H7 (cell line): ENCODE results near the gene PCCA. TPM values are rescaled to one million over a fixed set of nuclear protein-coding genes. Genes with fewer than 3 reads are reported as not detected.
"Not testable (repeated sequence)": the region's sequence is repeated elsewhere in the genome, so short reads cannot be mapped to it uniquely, and the experiment has no call there.

Experiments used
- DNase-seq: peaks from one replicate; pipeline ENCODE4 v3.0.0; 2012
- H3K27me3 ChIP-seq: 2 replicates; pipeline ENCODE4 v1.6.0; 2011; ENCODE audit warnings: mild to moderate bottlenecking, low read length; ENCODE audit not compliant: control insufficient read depth, insufficient read depth
- H3K36me3 ChIP-seq: replicated peaks from 2 replicates; pipeline ENCODE4 v1.5.1; 2011; ENCODE audit warnings: low read length; ENCODE audit not compliant: control insufficient read depth, insufficient read depth
- H3K4me3 ChIP-seq: 2 replicates; pipeline ENCODE4 v1.5.1; 2011; ENCODE audit warnings: low read depth, mild to moderate bottlenecking, control low read depth, low read length, moderate library complexity; ENCODE audit not compliant: insufficient read depth
- total RNA-seq: library from RNA; depleted of rRNA; stranded (reverse); fragments of >200 nt; shearing (Covaris generic); gene quantifications from 2 replicates; pipeline ENCODE4 v1.2.3, GENCODE V29; 2014

The PCCA gene
- total RNA-seq, 1 experiment from 2014 or later = 23.9 TPM

DNA sequence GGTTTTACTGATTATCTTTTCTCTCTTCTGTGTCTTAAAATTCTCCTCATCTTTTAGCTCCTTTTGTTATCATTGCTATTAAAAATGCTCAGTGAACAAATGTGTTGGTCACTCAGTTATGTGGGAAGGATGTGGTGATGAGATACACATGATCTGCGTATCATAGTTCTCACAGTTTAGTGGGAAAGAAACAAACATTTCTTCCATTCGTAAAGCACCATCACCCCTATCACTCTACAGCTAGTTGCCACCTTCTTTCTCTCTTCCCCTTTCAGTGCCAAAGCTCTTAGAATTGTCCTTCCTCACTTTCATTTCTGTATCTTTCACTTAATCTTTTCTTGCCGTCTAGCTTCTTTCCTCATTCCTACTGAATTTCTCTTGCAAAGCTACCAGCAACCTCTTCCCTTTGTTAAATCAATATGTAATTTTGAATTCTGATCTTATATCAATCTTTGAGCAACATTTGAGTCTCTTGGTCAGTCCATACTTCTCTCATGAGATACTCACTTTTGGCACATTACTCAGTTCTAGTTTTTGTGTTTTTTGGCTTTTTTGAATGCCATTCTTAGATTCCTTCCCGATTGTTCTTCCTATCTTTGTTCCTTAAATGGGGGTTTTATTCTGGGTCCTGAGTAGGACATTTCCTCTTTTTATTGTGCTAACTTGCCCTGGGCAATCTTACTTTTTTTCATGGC is 122.3 kb downstream of the PCCA start:
- Histone ChIP-seq H3K27me3 (no peaks in the 10 kb centered on the region), H3K4me3 (no peak overlapping the region), H3K36me3 (peaks cover 1% of the 10 kb centered on the region)
- no peak for DNase-seq

DNA sequence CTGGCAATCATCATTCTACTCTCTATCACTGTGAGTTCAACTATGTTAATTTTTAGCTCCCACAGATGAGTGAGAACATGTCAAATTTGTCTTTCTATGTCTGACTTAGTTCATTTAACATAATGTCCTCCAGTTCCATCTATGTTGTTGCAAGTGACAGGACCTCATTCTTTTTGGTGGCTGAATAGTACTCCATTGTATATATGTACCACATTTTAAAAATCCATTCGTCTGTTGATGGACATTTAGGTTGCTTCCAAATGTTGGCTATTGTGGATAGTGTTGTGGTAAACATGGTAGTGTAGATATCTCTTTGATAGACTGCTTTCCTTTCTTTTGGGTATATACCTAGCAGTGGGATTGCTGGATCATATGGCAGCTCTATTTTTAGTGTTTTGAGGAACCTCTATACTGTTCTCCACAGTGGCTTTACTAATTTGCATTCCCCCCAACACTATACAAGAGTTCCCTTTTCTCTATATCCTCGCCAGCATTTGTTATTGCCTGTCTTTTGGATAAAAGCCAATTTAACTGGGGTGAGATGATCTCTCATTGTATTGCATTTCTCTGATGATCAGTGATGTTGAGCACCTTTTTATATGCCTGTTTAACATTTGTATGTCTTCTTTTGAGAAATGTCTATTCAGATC is 124.1 kb downstream of the PCCA start:
- no peak for DNase-seq
- Histone ChIP-seq H3K36me3 (peaks cover 1% of the 10 kb centered on the region), H3K27me3 (no peaks in the 10 kb centered on the region), H3K4me3 (no peak overlapping the region)

DNA sequence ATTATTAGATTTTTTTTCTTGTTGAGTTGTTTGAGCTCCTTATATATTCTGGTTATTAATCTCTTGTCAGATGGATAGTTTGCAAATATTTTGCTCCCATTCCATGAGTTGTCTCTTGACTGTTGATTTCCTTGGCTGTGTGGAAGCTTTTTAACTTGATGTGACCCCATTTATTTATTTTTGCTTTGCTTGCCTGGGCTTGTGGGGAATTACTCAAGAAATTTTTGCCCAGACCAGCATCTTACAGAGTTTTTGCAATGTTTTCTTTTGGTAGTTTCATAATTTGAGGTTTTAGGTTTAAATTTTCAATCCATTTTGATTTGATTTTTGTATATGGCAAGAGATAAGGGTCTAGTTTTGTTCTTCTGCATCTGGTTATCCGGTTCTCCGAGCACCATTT is 124.7 kb downstream of the PCCA start:
- H3K4me3 ChIP-seq = no peak overlapping the region
- H3K36me3 ChIP-seq = peaks cover 1% of the 10 kb centered on the region
- H3K27me3 ChIP-seq = no peaks in the 10 kb centered on the region
- DNase-seq = no peak

DNA sequence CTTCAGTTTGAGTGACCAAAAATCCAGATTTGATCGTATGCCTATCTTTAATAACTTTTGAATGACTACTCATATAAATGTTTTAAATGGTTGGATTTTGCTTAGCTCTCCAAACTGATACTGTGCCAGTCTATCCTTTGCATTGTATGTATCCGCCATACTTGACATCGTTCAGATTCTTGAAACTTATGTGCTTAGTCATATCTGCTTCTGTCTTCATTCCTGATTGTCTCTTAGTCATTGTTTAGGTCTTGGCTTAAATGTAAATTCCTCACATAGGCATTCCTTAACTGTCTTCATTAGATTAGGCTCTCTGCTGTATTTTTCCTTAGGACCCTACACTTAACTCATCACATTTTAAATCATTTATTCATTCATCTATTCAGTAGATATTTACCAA is 126.0 kb downstream of the PCCA start:
- Histone ChIP-seq H3K36me3 (peaks cover 1% of the 10 kb centered on the region; the same call in 1 of the 2 replicates), H3K27me3 (no peaks in the 10 kb centered on the region), H3K4me3 (no peak overlapping the region)
- no peak for DNase-seq

DNA sequence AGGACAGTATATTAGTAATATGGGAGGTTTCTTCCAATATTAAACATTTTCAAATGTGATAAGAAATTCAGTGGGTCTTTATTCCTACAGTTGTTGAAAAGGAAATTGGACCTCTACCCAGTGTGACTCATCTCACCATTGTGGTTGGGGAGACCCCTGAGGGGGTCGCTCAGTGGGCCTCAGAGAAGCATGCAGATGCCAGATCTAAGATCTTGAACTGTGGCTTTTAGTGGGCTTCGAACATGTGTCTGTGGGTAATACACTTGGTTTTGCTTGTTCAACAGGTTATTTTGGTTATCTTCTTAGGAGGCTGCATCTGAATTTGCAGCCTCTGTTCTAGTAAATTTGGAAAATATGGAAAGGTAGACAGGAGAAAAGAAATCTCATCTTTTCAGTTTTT is 132.3 kb downstream of the PCCA start:
- H3K4me3 ChIP-seq = no peak overlapping the region
- H3K27me3 ChIP-seq = no peaks in the 10 kb centered on the region
- DNase-seq = no peak
- no peaks in the 10 kb centered on the region for H3K36me3 ChIP-seq

DNA sequence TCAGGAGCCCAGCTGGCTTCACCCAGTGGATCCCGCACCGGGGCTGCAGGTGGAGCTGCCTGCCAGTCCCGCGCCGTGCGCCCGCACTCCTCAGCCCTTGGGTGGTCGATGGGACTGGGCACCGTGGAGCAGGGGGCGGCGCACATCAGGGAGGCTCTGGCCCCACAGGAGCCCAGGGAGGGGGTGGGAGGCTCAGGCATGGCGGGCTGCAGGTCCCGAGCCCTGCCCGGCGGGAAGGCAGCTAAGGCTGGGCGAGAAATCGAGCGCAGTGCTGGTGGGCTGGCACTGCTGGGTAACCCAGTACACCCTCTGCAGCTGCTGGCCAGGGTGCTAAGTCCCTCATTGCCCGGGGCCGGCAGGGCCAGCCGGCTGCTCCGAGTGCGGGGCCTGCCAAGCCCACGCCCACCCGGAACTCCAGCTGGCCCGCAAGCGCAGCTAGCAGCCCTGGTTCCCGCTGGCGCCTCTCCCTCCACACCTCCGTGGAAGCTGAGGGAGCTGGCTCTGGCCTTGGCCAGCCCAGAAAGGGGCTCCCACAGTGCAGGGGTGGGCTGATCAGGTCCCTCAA is 135.2 kb downstream of the PCCA start:
- not testable (repeated sequence) for DNase-seq, H3K36me3 ChIP-seq, H3K27me3 ChIP-seq, H3K4me3 ChIP-seq

DNA sequence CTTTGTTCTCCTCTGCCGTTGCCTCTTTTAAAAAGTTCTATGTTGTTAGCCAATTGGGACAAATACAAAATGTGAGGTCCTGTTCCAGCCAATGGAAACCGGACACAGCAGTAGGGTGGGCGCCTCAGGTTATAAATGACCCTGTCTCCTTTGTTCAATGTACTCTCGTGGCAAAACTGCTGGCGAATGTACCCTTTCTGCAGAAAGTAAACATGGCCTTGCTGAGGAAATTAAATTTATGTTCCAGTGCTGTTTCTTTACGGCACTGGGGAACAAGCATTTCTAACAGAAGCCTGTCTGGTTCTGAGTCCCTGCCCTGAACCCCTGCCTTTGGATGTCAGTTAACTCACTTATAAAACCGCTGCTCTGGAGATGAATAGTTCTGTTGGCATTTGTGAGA is 140.7 kb downstream of the PCCA start:
- no peak for DNase-seq
- Histone ChIP-seq H3K4me3 (no peak overlapping the region), H3K27me3 (no peaks in the 10 kb centered on the region), H3K36me3 (no peaks in the 10 kb centered on the region)

DNA sequence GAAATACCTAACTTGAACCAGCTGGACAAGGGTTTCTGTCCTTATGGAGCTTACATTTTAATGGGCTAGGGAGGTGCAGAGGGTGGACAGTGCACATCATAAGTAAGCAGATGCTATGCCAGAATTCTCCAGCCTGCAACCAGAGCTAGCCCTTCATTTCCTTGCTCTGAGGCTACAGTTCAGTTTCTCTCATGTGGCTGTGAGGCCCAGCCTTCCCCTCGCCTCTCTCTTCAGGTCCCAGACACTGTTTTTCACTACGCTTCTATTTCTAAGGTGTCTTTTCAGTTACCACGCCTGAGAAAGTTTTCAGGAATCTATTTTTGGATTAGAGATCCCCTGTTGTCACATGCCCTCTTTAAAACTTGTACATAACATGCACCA is 141.9 kb downstream of the PCCA start:
- H3K36me3 ChIP-seq = no peaks in the 10 kb centered on the region
- H3K4me3 ChIP-seq = no peak overlapping the region
- DNase-seq = no peak
- no peaks in the 10 kb centered on the region for H3K27me3 ChIP-seq

DNA sequence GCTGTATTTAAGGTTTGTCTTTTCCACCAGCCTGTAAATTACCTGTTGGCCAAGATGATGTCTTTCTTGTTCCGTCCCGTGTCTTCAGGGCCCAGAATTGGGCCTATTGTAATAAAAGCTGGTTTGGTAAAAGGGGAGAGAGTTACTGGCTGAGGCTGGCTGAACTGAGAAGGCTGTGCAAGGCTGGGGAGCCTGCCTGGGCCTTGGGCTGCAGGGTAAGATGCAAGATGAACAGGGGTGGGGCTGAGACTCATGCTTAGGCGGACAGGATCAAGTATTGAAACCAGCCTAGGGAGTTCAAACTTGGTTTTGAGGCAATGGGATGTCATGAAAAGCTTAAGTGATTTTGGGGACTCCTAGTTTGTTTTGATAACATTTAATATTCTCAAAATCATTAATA is 142.3 kb downstream of the PCCA start:
- H3K27me3 ChIP-seq = no peaks in the 10 kb centered on the region
- no peak for DNase-seq
- no peak overlapping the region for H3K4me3 ChIP-seq
- H3K36me3 ChIP-seq = no peaks in the 10 kb centered on the region

DNA sequence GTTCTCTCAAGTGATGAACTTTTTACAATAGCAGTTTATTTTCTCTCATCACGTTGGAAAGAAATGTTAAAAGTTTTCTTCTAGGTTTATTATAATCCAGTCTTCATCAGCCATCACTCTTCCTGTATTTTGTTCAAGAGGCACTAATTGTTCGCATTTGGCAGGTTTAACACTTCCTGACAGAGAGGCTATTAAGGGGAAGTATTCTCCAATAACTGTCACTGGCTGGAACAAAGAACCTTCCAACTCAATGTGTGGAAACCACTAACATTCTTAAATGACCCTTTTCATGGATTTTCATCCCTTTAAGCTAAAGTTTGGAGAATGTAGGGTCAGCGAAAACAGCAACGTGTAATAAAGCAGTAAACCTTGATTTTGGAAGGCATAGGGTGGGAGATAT is 145.1 kb downstream of the PCCA start:
- no peak for DNase-seq
- Histone ChIP-seq H3K27me3 (no peaks in the 10 kb centered on the region), H3K36me3 (no peaks in the 10 kb centered on the region), H3K4me3 (no peak overlapping the region)

DNA sequence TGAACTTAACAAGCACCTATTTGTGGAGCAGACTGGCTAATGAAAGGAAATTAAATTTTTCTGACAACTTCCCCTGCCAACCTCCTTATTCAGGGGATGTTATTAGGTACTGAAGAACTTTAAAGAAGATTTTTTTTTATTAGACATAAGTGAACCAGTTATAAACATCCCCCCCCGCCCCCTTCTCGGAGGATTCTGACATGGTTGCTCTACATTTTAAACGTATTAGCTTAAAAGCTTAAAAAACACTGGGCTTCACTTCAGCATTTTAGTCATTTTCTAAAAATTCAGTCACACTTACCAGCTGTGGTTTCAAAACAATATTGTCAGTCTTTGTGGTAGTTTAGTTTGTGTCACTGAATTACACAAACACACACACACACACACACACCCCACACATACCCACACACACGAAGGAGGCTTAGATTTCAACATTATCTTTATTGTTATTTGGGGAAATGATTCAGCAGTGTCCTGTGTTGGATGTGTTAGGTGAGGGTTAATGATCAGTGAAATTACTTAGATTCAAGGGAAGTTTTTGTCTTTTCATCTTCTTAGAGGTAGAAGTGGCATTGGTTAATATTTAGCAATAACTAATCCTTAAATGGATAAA is 145.7 kb downstream of the PCCA start:
- no peak for DNase-seq
- no peak overlapping the region for H3K4me3 ChIP-seq
- H3K27me3 ChIP-seq = no peaks in the 10 kb centered on the region
- H3K36me3 ChIP-seq = no peaks in the 10 kb centered on the region

DNA sequence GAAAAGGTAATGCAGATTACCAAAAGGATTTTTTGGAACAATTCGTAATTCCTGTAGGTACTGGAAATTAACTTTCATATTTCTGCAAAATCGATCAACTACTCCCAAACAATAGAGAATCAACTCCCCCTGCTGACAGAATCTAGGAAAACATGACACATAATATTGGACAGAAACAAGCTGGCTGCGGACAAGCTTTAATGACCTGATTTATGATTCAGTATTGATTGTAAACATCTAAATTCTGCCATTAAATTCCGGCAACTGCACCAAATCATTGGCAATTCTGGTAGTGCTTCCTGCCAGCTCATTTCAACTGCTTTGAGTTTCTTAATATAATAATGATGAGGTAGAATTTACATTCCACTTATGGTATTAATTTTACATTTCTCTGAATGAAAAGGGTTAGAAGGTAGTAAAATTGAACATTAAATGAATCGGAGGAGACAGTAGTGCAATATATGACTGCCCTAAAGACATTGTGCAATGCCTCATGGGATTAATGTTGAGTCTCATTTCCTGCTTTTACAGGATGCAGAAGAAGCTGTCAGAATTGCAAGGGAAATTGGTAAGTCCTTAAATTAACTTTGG is 146.5 kb downstream of the PCCA start:
- Histone ChIP-seq H3K27me3 (no peaks in the 10 kb centered on the region), H3K36me3 (no peaks in the 10 kb centered on the region), H3K4me3 (no peak overlapping the region)
- DNase-seq = no peak

DNA sequence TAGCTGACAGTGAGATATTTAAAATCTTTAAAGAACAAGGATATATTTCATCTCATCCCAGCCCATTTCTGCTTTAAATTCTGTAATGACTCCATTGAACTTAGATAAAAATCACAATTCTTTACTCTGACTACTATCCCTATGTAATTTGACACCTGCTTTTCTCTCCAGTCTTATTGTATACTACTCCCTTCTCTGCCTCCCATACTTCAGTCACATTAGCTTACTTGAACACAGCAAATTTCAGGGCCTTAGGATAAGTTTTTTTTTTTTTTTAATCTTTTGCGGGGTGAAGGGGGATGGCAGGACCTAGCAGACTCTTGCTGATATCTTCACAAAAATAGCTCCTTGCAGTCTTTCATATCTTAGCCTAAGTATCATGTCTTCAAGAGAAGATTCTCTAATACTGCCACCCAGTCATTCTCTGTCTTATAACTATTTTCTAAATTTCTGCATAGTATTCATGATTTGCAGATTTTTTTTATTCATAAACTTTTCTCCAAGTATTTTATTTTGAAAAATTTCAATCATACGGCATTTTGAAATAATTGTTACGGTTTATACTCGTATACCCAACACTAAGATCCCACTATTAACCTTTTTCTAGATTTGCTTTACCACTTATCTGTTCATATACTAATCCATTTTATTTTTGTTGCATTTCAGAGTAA is 151.4 kb downstream of the PCCA start:
- H3K27me3 ChIP-seq = no peaks in the 10 kb centered on the region
- no peaks in the 10 kb centered on the region for H3K36me3 ChIP-seq
- no peak for DNase-seq
- no peak overlapping the region for H3K4me3 ChIP-seq

DNA sequence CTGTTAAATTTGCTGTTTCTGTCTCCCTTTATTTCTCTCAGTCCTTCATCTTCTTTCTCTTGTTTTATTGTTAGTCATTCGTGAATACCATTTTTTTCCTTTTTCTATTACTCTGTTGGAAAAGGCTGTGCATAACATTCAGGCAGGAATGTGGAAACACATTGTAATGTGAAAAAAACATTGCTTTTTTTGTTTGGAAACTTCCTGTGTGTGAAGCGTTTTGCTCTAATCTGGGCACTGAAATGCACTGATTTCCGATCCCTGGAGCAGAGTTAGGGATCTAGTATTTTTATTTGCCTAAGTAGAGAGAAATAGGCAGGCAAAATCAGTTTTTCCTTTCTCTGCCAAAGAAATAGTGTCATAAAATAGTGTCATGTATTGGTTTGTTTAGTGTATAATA is 155.5 kb downstream of the PCCA start:
- Histone ChIP-seq H3K4me3 (no peak overlapping the region), H3K36me3 (no peaks in the 10 kb centered on the region), H3K27me3 (no peaks in the 10 kb centered on the region)
- DNase-seq = no peak
